ENCODE results near the gene APBA3. TPM values are rescaled to one million over a fixed set of nuclear protein-coding genes. Genes with fewer than 3 reads are reported as not detected.

APBA3 gene
- total RNA-seq, 4 donors from 2014 or later: 28.5 to 48.1 (median 41.8) TPM

DNA sequence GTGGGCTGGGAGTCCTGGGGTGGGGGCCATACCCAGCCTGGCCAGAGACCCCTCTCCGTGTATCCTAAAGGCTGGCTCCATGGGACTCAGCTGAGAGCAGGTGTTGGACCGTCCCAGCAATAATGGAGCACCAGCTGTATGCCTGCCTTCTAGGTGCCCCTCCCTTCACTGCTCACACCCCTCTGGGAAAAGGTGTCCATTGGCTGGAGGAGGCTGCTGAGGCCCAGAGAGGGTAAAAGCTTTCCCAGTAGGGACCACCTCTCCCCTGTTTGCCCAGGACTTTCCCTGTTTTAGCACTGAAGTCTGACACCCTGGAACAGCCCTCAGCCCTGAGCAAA is 13.9 kb upstream of the APBA3 start:
- H3K36me3 ChIP-seq: no peaks in the 10 kb centered on the region
- no peaks in the 10 kb centered on the region for H3K4me1 ChIP-seq
- no peak for TF ChIP-seq POLR2A (IDR thresholded peaks at IDR 0.05)
- TF ChIP-seq, protein P1, sequence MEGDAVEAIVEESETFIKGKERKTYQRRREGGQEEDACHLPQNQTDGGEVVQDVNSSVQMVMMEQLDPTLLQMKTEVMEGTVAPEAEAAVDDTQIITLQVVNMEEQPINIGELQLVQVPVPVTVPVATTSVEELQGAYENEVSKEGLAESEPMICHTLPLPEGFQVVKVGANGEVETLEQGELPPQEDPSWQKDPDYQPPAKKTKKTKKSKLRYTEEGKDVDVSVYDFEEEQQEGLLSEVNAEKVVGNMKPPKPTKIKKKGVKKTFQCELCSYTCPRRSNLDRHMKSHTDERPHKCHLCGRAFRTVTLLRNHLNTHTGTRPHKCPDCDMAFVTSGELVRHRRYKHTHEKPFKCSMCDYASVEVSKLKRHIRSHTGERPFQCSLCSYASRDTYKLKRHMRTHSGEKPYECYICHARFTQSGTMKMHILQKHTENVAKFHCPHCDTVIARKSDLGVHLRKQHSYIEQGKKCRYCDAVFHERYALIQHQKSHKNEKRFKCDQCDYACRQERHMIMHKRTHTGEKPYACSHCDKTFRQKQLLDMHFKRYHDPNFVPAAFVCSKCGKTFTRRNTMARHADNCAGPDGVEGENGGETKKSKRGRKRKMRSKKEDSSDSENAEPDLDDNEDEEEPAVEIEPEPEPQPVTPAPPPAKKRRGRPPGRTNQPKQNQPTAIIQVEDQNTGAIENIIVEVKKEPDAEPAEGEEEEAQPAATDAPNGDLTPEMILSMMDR (IDR thresholded peaks at IDR 0.05): no peak
- no peaks in the 10 kb centered on the region for H3K9me3 ChIP-seq
- no peak overlapping the region for H3K4me3 ChIP-seq
- H3K27ac ChIP-seq: no peak overlapping the region
- no peaks in the 10 kb centered on the region for H3K27me3 ChIP-seq
- DNase-seq: no peak

DNA sequence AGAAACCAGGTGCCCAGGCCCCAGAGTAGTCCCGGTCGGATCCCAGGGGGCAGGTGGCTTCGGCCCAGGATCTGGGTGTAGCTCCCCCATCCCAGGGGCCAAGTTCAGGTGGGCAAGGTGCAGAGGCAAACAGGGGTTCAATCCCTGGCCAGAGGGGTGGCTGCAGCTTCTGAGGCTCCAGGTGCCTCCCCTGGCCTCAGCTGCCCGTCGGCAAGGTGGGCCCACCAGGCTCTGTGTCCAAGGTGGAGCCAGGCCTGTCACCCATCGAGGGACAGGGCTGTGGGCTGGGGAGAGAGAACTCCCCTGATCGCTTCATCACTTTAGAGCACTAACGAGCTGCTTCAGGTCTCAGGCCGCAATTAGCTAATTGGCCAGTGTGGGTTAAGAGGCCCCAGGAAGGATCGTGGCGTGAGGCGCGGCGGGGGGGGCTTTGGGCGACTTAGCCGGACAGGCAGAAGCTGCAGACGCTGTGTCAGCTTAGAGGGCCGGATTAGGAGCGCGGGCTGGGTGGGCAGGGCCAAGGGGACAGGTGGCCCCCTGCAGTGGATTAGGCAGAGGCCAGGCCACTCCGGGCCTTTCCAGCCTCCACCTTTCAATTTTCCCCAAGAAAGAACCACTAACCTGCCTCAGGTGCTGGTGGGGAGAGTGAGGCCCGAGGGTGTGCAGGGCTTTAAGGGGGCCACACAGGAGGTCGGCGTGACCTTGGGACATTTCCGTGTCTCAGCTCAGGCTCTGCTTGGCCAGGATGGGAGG is 13.3 kb upstream of the APBA3 start:
- DNase-seq: no peak
- H3K4me1 ChIP-seq: no peaks in the 10 kb centered on the region
- TF ChIP-seq, protein P1 (IDR thresholded peaks at IDR 0.05): no peak
- H3K9me3 ChIP-seq: no peaks in the 10 kb centered on the region
- H3K4me3 ChIP-seq: no peak overlapping the region
- no peaks in the 10 kb centered on the region for H3K27me3 ChIP-seq
- no peak overlapping the region for H3K27ac ChIP-seq
- H3K36me3 ChIP-seq: no peaks in the 10 kb centered on the region

DNA sequence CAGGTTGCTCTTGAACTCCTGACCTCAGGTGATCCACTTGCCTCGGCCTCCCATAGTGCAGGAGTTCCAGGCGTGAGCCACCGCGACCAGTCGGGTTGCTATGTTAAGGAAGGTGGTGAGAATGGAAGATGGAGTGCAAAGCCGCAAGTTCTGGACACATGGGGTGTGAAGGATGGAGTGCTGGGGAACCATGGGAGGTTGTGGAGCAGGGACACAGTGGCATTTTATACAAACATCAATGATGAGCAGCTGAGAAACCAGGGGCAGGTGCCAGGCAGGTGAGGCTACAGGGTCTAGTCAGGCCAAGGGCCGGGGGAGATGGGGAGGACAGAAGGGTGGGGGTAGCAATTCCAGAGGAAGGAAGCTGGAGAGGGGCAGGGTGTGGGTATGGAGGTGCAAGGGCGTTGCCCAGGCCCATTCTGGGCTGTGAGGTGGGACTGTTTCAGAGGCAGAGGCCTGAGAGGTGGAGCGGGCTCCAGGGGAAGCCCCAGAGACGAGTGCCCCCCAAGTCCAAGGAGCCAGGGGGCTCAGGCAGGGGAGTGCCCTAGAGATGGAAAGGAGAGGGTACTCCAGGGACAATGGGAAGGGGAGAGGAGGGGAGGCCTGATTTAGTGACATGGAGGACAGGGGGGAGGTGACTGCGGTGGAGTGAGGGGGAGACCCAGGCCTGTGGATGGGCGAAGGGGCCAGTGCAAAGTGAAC is 12.5 kb upstream of the APBA3 start:
- Histone ChIP-seq H3K36me3 (peaks cover 0 to 2% (median 0%) of the 10 kb centered on the region in 3 donors), H3K4me1 (no peaks in the 10 kb centered on the region), H3K9me3 (no peaks in the 10 kb centered on the region), H3K27me3 (no peaks in the 10 kb centered on the region), H3K4me3 (no peak overlapping the region), H3K27ac (no peak overlapping the region)
- TF ChIP-seq POLR2A (IDR thresholded peaks at IDR 0.05): no peak
- TF ChIP-seq, protein P1 (IDR thresholded peaks at IDR 0.05): no peak
- no peak for DNase-seq

DNA sequence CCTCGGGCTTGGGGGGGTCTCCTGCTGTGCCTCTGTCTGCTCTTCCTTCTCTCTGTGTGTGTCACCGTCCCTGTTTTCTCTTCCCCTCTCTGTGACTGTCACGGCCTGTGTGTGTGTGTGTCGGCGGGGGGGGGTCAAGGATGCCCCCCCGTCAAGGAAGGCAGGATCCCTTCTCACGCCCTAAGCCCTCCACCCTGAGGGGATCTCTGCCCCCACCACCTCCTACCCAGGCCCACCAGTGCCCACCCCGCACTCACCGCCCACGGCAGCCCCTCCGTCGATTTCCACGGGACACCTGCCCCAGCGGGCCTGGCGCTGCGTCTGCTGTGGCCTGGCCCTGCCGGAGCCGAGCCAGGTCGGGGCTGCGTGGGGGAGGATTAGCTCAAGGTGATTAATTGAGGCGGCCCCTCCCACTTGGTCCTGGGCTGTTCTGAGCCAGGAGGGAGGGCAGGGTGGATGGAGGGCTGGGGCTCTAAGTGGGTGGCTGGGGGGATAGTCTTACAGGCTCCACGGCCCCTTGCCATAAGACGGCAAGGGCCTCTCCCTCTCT is 10.5 kb upstream of the APBA3 start, which contains the start of gene RAX2:
TSS of gene RAX2 (minus strand) at position 323 of the 550 bp plus-strand sequence. CDS start 486 bp downstream, outside the sequence.
- TF ChIP-seq, protein P1 (IDR thresholded peaks at IDR 0.05): no peak
- no peak for TF ChIP-seq POLR2A (IDR thresholded peaks at IDR 0.05)
- H3K4me1 ChIP-seq: no peaks in the 10 kb centered on the region
- H3K27me3 ChIP-seq: no peaks in the 10 kb centered on the region
- H3K27ac ChIP-seq: no peak within 1 kb of the TSS
- DNase-seq: no peak
- H3K4me3 ChIP-seq: no peak within 1 kb of the TSS
- no peaks in the 10 kb centered on the region for H3K9me3 ChIP-seq
- peaks cover 0 to 22% (median 0%) of the 10 kb centered on the region in 3 donors for H3K36me3 ChIP-seq

DNA sequence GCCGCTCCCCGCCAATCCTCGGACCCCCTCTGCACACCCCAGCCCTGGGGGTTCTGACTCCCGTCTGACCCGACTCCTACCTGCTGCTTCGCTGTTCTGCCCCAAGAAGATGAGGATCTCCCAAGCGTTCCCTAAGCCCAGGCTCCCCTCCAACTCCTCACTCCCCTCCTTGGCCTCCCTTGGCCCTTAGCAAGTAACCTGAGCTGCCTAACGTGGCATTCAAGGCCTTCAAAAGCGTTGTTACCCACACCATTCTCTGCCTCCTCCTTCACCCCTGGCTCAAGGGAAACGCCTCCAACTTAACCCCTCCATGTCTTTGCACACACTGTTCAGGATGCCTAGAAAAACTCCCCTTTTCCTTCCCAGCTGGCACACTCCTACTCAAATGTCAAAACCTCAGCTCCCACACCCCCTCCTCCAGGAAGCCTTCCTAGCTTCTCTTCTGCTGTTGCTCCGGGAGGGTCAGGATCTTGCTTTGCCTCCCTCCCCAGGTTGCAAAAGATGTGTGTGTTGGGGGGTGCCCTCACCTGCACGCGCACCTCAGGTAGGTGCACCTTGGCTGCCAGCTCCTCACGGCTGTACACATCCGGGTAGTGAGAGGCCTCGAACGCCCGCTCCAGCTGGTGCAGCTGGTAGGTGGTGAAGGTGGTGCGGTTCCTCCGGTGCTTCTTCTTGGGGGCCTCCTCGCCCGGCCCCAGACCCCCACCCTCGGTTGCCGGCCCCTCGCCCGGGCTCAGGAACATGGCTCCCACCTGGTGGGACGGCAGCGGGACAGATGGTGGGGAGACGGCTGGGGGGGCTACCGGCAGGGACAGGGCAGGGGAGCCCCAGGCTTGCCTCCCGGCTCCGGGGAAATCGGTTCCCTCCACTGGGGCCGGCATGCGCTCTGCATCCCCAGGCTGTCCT is 9.8 kb upstream of the APBA3 start:
- Histone ChIP-seq H3K4me1 (no peaks in the 10 kb centered on the region), H3K27ac (no peak overlapping the region), H3K27me3 (no peaks in the 10 kb centered on the region), H3K9me3 (no peaks in the 10 kb centered on the region), H3K4me3 (no peak overlapping the region), H3K36me3 (peaks cover 0 to 29% (median 0%) of the 10 kb centered on the region in 3 donors)
- DNase-seq: no peak
- TF ChIP-seq, protein P1 (IDR thresholded peaks at IDR 0.05): no peak
- no peak for TF ChIP-seq POLR2A (IDR thresholded peaks at IDR 0.05)

Measured in Peyer's patch (tissue), 4 donors.